Panc1 (cell line): ENCODE results near the gene RPN2.

Source experiments
- CTCF ChIP-seq: fragments of 450-650 bp; IDR thresholded peaks from 2 replicates; pipeline ENCODE4 v1.5.1; 2017; ENCODE audit warnings: mild to moderate bottlenecking
- POLR2AphosphoS5 ChIP-seq: IDR thresholded peaks from 2 replicates; pipeline ENCODE4 v1.6.1; 2012; ENCODE audit warnings: mild to moderate bottlenecking, low read depth, low read length, moderate library complexity
- REST ChIP-seq, 2 experiments: IDR thresholded peaks; 2 replicates each; pipeline ENCODE4 v1.6.1; 2011 to 2012; ENCODE audit warnings: low read depth in 2 of 2, control low read depth in 1 of 2, low read length in 1 of 2, mild to moderate bottlenecking in 1 of 2, moderate library complexity in 1 of 2; ENCODE audit not compliant: insufficient read depth in 1 of 2

GRCh38 chr20:37262505-37262904, 83.4 kb downstream of the RPN2 start:
- TF ChIP-seq CTCF (no peak), POLR2AphosphoS5 (no peak), REST (IDR thresholded peaks at IDR 0.05; ENCODE audit: insufficient read depth in 1 of 2, low read depth in 2 of 2, low read length in 1 of 2) (no peak)
